GM10248 (cell line): ENCODE measurements around the gene PLEKHG5.
"Not testable (repeated sequence)": the region's sequence is repeated elsewhere in the genome, so short reads cannot be mapped to it uniquely, and the experiment has no call there.

Source experiments
- CTCF ChIA-PET: fragments of 300-600 bp; sonication (Branson Sonifier 250); formaldehyde crosslinking; extraction: SDS; loops from one replicate; lab custom pipeline; 2021; ENCODE audit warnings: antibody characterized with exemption; lab: Yijun Ruan, JAX
- POLR2A ChIA-PET: fragments of 350-650 bp; sonication (Branson Sonifier 250); formaldehyde crosslinking; extraction: SDS; loops from one replicate; lab custom pipeline; 2020; ENCODE audit warnings: antibody characterized with exemption; lab: Yijun Ruan, JAX
- DNase-seq: peaks from one replicate; pipeline ENCODE4 v3.0.0; 2012; ENCODE audit errors: extremely low spot score
- CTCF ChIP-seq: IDR thresholded peaks from 2 replicates; pipeline ENCODE4 v1.5.1; 2012; ENCODE audit warnings: mild to moderate bottlenecking, low read depth; ENCODE audit errors: extremely low read depth, missing control alignments, control extremely low read depth

The PLEKHG5 gene

GRCh38 chr1:6456800-6457466 is 34.5 kb downstream of the PLEKHG5 start:
- ChIA-PET POLR2A (no interaction called here), CTCF (interaction anchor here (1.1 kb wide), 1 partner anchor 52 kb away, joined by 3 read pairs; no protein-coding TSS in a partner anchor)
- TF ChIP-seq CTCF, result no peak
- DNase-seq, result no peak

- CTCF ChIA-PET, result not testable (repeated sequence)
These were observed 35.5 kb downstream of the PLEKHG5 start for GRCh38 chr1:6455752-6456520.

GRCh38 chr1:6454856-6455751 is 36.4 kb downstream of the PLEKHG5 start:
- TF ChIP-seq CTCF, result no peak

More at GRCh38 chr1:6455752-6456520, 35.5 kb downstream of the PLEKHG5 start:
- POLR2A ChIA-PET, DNase-seq: not testable (repeated sequence)

GRCh38 chr1:6453895-6454855 is 37.3 kb downstream of the PLEKHG5 start:
- CTCF ChIA-PET, result interaction anchor here (0.9 to 1.4 kb wide), 2 partner anchors 16 to 33 kb away, joined by 3 read pairs; no protein-coding TSS in a partner anchor
- POLR2A ChIA-PET, DNase-seq: not testable (repeated sequence)

More at GRCh38 chr1:6454856-6455751, 36.4 kb downstream of the PLEKHG5 start:
- no peak for DNase-seq
- ChIA-PET CTCF (interaction anchor here (0.9 to 1.4 kb wide), 2 partner anchors 17 to 34 kb away, joined by 3 read pairs; no protein-coding TSS in a partner anchor), POLR2A (no interaction called here)

- ChIA-PET CTCF (interaction anchor here (0.9 to 2.0 kb wide), 4 partner anchors 10 to 39 kb away, joined by 3 to 9 read pairs (median 4); no protein-coding TSS in a partner anchor), POLR2A (no interaction called here)
- TF ChIP-seq CTCF, result no peak
- no peak for DNase-seq
These were observed 40.5 kb downstream of the PLEKHG5 start for GRCh38 chr1:6450943-6451373.

GRCh38 chr1:6450486-6450885 is 41.0 kb downstream of the PLEKHG5 start:
- CTCF ChIA-PET, result interaction anchor here (1.3 to 2.0 kb wide), 4 partner anchors 13 to 40 kb away, joined by 3 to 9 read pairs (median 4); no protein-coding TSS in a partner anchor
- DNase-seq, POLR2A ChIA-PET: not testable (repeated sequence)

- ChIA-PET CTCF (interaction anchor here (0.8 to 3.7 kb wide), 6 partner anchors 11 to 191 kb away, joined by 3 to 32 read pairs (median 4); no protein-coding TSS in a partner anchor), POLR2A (no interaction called here)
- no peak for TF ChIP-seq CTCF
- DNase-seq, result no peak
These were observed 41.4 kb downstream of the PLEKHG5 start for GRCh38 chr1:6450005-6450450.
